HG03354 (cell line): ENCODE data around the gene FBXW4.

Source experiments
- ATAC-seq: cut with Tn5 transposase; IDR thresholded peaks from one replicate; pipeline ENCODE4 v1.9.1; 2021; ENCODE audit warnings: mild to moderate bottlenecking; ENCODE audit not compliant: unreplicated experiment, poor library complexity, severe bottlenecking

The FBXW4 gene, protein sequence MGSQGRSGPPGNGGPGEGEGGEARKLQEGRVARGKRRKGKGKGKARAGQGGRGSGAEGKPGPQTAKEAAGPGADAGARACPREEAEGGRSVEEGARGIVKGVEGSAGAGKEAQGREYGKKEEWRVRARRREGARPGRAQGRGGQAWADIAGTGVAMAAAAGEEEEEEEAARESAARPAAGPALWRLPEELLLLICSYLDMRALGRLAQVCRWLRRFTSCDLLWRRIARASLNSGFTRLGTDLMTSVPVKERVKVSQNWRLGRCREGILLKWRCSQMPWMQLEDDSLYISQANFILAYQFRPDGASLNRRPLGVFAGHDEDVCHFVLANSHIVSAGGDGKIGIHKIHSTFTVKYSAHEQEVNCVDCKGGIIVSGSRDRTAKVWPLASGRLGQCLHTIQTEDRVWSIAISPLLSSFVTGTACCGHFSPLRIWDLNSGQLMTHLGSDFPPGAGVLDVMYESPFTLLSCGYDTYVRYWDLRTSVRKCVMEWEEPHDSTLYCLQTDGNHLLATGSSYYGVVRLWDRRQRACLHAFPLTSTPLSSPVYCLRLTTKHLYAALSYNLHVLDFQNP

DNA sequence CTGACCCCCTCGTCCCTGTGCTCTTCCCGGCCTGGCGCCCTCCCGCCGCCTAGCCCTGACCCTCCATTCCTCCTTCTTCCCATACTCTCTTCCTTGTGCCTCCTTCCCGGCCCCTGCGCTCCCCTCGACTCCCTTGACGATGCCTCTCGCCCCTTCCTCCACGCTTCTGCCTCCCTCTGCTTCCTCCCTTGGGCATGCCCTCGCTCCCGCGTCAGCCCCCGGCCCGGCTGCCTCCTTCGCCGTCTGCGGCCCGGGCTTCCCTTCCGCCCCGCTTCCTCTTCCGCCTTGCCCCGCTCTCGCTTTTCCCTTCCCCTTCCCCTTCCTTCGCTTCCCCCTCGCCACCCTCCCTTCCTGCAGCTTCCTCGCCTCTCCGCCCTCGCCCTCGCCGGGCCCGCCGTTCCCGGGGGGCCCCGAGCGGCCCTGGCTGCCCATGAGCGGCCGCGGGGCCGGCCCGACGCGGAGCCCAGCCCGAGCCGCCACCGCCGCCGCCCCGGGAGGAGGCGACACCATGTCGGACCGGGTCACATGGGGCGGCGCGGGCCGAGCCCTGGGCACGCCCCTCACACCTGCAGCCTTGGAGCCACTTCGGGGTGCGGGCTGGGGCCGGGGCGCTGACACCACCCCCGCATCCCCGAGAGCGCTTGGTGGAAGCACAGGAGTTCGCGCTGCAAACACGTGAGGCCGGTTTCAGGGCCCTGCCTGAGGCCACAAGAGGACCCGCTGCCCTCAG is at the start of gene FBXW4:
FBXW4 (minus strand) TSS at position 497 of the 730 bp plus-strand sequence; CDS start at position 432, 65 bp downstream.
- peak; percentile 70 for ATAC-seq

DNA sequence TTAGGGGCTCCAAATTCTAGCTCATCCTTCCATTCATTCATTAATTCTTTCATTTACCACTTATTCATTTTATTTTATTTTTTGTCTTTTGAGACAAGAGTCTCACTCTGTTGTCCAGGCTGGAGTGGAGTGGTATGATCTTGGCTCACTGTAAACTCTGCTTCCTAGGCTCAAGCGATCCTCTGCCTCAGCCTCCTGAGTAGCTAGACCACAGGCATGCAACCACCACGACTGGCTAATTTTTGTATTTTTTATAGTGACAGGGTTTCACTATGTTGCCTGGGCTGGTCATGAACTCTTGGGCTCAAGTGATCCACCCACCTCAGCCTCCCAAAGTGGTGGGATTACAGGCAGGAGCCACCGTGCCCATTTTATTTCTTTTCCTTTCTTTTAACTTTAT is 49.3 kb upstream of the FBXW4 start:
- no peak for ATAC-seq

DNA sequence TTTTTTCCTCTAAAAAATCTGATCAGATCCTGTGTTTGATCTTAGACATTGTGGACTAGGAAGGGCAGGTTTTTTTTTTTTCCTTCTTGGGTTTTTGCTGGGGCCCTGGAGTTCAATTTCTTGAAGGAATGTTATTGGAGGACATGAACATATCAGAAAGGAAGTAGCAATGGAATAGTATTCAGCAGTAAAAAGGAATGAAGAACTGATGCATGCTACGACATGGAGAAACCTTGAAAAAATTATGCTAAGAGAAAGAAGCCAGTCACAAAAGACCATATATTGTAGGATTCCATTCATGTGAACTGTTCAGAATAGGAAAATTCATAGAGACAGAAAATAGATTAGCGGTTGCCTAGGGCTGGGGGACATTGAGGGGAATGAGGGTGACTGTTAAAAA is 47.0 kb upstream of the FBXW4 start:
- ATAC-seq, result no peak

DNA sequence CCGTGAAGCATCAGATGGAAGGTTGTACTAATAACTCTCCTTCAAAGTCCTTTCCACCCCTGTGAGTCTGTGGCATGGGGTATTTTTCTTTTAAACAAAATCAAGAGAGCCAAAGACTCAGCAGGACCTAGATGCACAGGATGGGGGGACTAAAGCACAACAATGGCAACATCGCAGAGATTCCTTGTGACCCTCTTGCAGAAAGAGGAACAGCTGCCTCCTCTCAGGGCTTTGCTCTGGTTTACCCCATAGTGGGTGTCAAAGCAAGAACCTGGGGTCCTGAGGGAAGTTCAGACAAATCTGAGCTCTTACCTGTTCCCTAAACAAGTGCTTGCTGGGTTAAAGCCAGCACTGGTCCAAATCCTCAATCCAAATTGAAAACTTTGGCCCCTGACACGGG is 41.7 kb upstream of the FBXW4 start:
- no peak for ATAC-seq

DNA sequence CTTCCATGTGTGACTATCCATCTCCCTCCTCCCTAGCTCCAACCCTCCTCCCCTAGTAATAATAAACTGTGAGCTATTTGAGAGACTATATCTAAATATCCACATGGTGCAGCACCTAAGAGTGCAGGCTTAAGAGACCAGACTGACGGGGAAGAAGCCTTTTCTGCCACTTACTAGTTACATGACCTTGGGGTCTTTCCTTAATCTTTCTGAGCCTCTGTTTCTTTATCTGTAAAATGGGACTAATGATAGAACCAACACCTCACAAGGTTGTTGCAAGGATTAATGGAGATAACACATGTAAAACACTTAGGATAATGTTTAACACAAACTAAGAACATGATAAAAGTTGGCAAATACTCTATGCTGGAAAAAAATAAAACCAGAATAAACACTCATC is 37.1 kb upstream of the FBXW4 start:
- ATAC-seq, result no peak

DNA sequence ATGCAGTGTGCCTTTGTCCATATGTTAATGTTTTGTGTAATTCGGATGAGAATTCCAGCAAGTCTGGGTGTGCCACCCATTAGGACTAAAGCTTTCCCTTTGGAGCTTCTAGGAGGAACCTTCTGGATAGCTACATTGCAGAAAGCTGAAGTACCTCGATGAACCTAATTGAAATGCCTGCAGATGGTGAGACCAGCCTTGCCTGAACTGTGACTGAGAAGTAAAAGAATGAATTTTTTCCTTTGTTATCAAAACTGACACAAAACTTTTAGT is 31.1 kb upstream of the FBXW4 start:
- ATAC-seq, result no peak

DNA sequence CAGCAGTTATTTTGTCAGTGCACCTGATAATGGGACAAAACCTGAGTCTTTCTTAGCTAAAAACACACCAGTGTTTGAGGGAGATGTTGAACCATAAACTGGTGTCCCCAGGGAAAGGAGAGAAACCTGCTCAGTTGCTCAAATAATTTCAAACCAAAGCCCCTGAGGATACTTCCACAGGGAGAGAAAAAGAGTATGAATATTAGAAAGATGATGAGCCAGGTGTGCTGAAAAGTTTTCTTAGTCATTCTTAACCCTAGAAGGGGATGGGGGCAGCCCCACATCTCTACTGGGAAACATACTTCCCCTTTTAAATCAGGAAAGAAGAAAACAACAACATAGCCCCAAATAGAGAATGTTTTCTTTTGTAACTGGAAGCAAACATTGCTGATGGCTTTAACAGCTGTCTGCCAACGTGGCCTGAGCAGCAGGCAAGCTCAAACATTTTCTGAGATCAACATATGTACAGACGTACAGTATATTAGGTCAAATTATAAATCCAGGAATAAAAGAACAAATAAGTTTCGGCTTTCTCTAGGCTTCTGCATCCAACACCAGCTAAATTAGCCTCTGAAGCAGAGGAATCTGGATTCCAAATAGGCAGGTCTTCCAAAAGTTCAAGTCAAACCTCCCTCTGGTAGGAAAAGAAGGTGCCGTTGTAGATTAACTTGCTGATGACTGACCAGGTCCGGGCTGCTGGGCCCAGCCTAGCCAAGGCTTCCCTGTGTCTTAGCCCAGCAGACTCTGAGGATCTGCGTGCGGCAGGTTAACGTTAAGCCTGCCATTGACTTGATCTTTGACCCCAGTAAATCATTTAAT is 30.5 kb upstream of the FBXW4 start:
- ATAC-seq, result no peak

DNA sequence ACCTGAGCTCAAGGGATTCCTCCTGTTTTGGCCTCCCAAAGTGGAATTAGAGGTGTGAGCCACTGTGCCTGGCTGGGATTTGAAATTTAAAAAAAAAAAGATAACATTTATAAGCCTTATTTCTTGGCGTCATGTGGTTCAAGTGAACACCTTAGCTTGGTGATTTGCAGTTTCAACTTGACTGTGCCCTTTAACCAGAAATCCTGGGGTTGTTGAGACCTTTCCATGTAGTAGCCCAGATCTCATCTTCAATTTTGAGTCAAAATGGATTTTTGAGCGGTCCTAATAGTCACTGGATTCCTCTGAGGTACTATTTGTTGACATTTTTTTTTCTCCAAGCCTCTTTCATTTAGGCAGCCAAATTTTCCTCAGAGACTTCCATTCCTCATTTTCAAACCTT is 29.5 kb upstream of the FBXW4 start:
- no peak for ATAC-seq

DNA sequence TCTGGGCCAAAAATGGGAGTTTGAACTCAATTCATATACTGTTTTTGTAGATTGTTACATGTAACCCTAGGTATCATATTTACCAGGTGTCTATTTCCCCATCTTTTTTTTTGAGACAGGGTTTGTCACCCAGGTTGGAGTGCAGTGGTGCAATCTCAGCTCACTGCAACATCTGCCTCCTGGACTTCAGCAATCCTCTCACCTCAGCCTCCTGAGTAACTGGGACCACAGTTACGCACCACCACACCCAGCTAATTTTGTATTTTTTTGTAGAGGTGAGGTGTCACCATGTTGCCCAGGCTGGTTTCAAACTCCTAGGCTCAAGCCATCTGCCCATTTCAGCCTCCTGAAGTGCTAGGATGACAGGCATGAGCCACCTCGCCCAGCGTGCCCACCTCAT is 28.2 kb upstream of the FBXW4 start:
- no peak for ATAC-seq

DNA sequence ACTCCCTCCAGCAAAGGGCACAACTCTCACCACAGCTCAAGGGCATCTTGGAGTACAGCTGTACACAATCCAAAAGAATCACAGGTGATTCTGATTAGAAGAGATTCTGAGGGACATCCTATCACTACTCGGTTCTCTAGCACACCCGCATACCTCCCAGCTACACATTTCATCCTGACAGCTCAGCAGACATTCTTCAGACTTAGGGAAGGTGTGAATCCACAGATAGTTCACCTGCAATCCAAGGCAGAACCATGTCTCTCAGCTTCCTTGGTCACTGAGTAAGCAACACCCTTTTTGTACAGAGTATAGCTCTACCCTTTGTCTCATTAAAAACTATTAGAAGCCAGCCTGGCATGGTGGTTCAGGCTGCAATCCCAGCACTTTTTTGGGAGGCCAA is 26.8 kb upstream of the FBXW4 start:
- no peak for ATAC-seq

DNA sequence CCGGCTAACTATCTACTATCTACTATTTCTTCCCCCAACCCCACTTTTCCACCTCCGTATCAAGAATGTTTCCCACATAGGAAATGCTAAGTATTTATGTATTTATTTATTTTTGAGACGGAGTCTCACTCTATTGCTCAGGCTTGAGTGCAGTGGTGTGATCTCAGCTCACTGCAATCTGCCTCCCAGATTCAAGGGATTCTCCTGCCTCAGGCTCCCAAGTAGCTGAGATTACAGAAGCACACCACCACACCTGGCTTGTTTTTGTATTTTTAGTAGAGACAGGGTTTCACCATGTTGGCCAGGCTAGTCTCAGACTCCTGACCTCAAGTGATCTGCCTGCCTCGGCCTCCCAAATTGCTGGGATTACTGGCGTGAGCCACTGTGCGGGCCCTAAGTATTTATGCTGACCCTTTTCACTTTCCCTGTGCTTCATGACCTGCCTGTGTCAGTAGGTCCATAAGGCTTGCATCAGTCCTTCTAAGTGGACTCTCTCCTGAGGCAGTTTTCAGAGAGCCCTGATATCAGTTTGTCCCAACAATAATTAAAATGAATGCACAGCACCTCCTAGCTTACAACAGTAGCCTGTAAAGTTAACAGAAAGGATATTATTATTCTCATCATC is 25.7 kb upstream of the FBXW4 start:
- ATAC-seq, result no peak

DNA sequence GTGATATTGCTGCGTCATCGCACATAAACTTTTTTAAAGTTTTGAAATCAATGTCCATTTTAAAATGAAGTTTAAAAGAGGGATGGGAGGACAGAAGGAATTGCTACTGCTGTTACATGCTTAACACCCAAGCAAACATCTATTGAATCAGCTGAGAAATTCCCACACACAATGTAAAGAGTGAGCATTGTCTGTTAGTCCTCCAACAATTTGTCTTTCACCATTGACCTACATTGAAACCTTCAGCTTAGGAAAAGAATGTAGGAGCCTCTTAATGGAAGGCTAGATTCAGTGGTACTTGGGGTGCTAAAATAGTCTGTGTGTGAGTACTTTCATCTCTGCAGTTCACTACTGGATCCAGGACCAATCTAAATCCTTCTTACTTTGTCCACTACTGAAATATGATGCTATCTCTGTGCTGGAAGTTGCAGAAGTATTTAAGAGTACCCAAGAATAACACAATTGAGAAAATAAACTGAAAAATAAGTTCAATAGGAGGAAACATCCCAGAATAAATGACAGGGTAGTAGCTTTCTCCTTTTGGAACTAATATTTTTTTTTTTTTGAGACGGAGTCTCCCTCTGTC is 23.8 kb upstream of the FBXW4 start:
- ATAC-seq, result no peak

DNA sequence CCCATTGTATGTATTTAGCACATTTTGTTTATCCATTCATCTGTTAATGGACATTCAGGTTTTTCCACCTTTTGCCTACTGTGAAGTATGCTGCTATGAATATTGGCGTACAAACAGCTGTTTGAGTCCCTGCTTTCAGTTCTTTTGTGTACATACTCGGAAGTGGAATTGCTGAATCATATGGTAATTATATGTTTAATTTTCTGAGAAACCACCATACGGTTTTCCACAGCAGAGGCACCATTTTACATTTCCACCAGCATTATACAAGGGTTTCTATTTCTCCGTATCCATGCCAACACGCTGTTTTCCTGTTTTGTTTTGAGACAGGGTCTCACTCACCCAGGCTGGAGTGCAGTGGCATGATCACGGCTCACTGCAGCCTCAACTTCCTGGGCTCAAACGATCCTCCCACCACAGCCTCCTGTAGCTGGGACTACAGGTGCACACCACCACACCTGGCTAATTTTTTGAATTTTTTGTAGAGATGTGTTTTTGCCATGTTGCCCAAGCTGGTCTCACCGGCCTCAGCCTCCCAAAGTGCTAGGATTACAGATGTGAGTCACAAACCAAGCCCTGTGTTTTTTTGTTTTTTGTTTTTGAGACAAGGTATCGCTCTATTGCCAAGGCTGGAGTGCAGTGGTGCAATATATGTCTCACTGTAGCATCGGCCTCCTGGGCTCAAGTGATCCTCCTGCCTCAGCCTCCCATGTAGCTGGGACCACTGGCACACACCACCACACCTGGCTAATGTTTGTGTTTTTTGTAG is 22.1 kb upstream of the FBXW4 start:
- no peak for ATAC-seq

DNA sequence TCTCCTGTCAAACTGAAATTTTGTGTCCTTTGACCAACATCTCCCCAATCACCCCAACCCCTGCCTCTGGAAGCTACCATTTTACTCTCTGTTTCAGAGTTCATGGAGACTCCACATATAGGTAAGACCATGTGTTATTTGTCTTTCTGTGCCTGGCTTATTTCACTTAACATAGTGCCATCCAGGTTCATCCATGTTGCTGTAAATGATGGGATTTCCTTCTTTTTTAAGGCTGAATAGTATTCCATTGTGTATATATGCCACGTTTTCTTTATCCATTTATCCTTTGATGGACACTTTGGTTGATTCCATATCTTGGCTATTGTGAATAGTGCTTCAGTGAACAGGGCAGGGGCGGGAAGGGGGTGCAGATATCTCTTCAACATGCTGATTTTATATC is 18.0 kb upstream of the FBXW4 start:
- no peak for ATAC-seq

DNA sequence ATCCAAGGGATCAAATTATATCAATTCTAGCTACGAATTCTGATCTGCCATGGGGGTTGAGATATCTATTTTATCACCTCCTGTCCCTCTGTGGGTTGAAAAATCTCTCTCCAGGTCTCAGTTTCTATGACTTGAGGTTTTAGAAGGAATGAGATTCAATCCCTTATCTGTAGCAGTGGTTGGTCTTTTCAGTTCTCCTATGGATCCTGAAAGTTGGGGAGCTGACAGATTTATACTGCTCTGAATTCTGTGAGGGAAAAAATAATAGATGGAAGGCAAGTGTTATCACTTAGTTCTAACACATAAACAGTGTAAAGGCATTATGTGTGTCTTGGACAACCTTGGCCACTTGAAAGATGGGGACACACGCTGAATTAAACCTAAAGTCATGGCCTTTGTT is 15.8 kb upstream of the FBXW4 start:
- no peak for ATAC-seq

DNA sequence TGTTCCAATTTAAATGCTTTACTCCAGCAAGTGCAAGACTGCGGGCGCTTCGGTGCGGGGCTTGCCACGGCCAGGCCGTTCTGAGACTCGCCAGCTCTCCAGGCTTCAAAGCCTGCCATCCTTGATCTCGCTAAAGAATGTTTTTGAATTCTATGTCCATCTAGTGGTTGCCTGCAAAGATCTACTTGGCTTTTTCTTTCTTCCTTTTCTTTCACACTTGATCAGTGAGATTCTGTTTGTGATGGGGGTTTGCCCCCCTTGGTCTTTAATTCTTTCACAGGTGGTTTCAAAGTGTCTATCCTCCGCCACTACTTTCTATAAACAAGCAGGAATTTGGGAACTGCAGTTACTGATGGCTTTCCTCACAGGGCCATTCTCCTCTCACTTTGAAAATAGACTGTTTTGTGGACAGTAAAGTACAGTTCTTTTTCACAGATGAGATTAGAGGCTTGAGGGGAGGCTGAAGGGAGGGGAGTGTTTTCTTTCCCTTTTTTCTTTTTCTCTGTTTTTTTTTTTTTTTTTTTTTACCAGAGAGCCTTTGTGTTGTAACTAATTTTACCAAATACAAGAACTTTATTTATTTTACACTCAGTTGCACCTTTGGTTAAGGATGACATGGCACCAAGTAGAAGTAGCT is 15.2 kb upstream of the FBXW4 start:
- ATAC-seq, result no peak

DNA sequence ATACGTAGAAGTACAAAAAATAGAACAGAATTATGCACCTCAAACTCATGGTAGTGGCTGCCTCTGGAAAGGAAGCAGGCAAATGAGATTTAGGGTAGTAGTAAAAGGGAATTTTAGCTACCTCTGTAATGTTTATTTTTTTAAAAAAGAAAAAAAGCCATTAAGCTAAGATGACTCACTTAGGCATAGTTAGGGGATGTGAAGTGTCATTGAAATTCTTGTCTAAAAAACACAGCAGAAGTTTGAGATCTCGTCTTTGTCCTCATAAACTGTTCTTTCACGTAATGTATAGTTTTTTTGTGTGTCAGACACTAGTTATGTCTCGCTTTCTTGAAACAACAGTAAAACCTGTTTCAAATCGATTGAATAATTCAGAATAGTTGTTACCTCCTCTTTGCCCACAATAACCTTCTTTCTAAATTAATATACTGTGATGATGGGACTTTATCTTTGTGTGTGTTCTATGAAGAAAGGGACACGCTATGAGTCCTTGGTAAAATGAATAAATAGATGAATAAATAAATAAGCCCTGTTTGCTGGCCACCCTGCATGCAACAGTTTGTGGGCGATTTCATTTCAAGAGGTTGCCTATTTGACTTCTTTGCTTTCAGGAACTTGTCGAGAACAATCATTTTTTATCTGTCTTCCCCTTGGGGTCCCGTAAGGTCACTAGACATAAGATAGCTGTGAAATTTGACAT is 14.5 kb upstream of the FBXW4 start:
- ATAC-seq, result no peak

DNA sequence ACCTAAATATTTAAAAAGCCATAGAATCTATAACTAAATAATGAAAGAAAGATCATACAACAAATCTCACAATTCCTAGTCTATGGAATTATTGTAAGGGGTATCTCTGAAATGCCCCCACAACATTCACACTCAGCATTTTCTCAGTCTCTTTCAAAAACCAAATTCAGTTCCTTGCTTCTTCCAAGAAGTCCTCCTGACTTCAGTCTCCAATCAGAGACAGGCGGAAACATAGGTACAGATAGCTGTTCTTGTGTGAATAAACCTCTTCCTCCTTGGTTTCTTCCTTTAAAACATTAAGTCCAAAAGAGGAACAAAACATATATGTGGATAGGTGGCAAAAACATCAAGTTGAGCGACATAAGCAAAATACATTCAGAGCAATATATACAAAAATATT is 13.9 kb upstream of the FBXW4 start:
- no peak for ATAC-seq
